HG03442 (cell line): ENCODE results near the gene LRRC3.
"Not testable (repeated sequence)": the region's sequence is repeated elsewhere in the genome, so short reads cannot be mapped to it uniquely, and the experiment has no call there.

Source experiments
- ATAC-seq: cut with Tn5 transposase; IDR thresholded peaks from one replicate; pipeline ENCODE4 v1.9.1; 2021; ENCODE audit warnings: mild to moderate bottlenecking, moderate library complexity; ENCODE audit not compliant: unreplicated experiment

Gene LRRC3

GRCh38 chr21:44494956-44495355 lies 39.6 kb downstream of the LRRC3 start:
- ATAC-seq, result no peak

- ATAC-seq, result no peak
These were observed 40.6 kb downstream of the LRRC3 start for GRCh38 chr21:44495611-44496563.

GRCh38 chr21:44496564-44497550 lies 41.5 kb downstream of the LRRC3 start:
- no peak for ATAC-seq

- ATAC-seq, result no peak
These were observed 42.4 kb downstream of the LRRC3 start for GRCh38 chr21:44497703-44498126.

GRCh38 chr21:44498280-44499210 lies 43.2 kb downstream of the LRRC3 start:
- ATAC-seq, result no peak

- ATAC-seq, result no peak
These were observed 43.9 kb downstream of the LRRC3 start for GRCh38 chr21:44499211-44499560.

GRCh38 chr21:44499631-44500030 lies 44.3 kb downstream of the LRRC3 start:
- no peak for ATAC-seq

GRCh38 chr21:44500111-44500510 lies 44.8 kb downstream of the LRRC3 start:
- no peak for ATAC-seq

- no peak for ATAC-seq
These were observed 47.1 kb downstream of the LRRC3 start for GRCh38 chr21:44502171-44502958.

GRCh38 chr21:44503006-44503889 lies 47.9 kb downstream of the LRRC3 start:
- ATAC-seq, result not testable (repeated sequence)

GRCh38 chr21:44503901-44504399 lies 48.6 kb downstream of the LRRC3 start:
- no peak for ATAC-seq

GRCh38 chr21:44505673-44506278 lies 50.5 kb downstream of the LRRC3 start:
- ATAC-seq, result no peak

GRCh38 chr21:44506279-44507255 lies 51.3 kb downstream of the LRRC3 start:
- ATAC-seq, result no peak

GRCh38 chr21:44507673-44508425 lies 52.5 kb downstream of the LRRC3 start:
- no peak for ATAC-seq

GRCh38 chr21:44508426-44508710 lies 53.1 kb downstream of the LRRC3 start:
- no peak for ATAC-seq

GRCh38 chr21:44508711-44509445 lies 53.6 kb downstream of the LRRC3 start:
- ATAC-seq, result no peak
